H1 (cell line): ENCODE measurements around the gene CDHR2.

Source experiments
- EZH2 ChIP-seq: fragments of 200-600 bp; sonication (generic); IDR thresholded peaks from 2 replicates; pipeline ENCODE4 v1.7.1; 2012; ENCODE audit warnings: low read depth, mild to moderate bottlenecking, moderate library complexity, low read length, inconsistent platforms; ENCODE audit not compliant: severe bottlenecking
- JUN ChIP-seq: IDR thresholded peaks from 2 replicates; pipeline ENCODE4 v1.6.1; 2011; ENCODE audit warnings: low read depth, mild to moderate bottlenecking, improper control_type of control experiment, low read length
- POLR2A ChIP-seq, 2 experiments: IDR thresholded peaks; 1 replicate in 1 of 2; 2 replicates in 1 of 2; pipeline ENCODE4 v1.6.1; 2011; ENCODE audit warnings: low read depth in 2 of 2, low read length in 2 of 2, mild to moderate bottlenecking in 2 of 2; ENCODE audit errors: control extremely low read depth in 1 of 2

- TF ChIP-seq POLR2A (IDR thresholded peaks at IDR 0.05; ENCODE audit: control extremely low read depth in 1 of 2, low read depth in 2 of 2, low read length in 2 of 2) (no peak), EZH2 (no peak), JUN (no peak)
Observed at GRCh38 chr5:176513788-176514187, 35.4 kb upstream of the CDHR2 start.
